Stimulated activated CD4-positive, alpha-beta T cell treated with anti-CD3 and anti-CD28 coated beads, Interleukin-4, amount 100 ng/mL, for 4 hours (primary cell): ENCODE results near the gene ITGA1.

Source experiments
- DNase-seq, 2 experiments: peaks; one replicate each; pipeline ENCODE4 v3.0.0-alpha.2; 2020

ITGA1 gene

GRCh38 chr5:52906343-52906742 lies 118.6 kb downstream of the ITGA1 start:
- DNase-seq, result no peak

DNA sequence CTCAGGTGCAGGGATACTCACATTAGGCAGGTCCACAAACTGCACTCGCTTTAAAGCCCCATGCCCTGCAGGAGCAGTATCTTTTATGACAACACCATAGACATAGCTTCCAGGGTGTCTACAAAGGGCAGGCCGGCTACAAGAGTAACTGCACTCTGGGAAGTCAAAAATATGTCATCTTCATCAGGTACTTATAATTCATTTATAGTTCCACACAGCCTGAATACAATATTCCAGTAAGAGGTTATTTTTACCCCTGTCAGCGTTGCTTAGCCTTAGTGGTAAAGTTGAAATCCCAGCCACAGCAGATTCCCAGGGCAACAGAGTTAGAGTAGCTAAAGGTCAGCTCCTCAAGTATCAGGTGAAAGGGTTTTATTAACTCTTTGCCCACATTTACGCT lies 119.1 kb downstream of the ITGA1 start:
- DNase-seq, result no peak

GRCh38 chr5:52909192-52909591 lies 121.5 kb downstream of the ITGA1 start:
- no peak for DNase-seq

DNA sequence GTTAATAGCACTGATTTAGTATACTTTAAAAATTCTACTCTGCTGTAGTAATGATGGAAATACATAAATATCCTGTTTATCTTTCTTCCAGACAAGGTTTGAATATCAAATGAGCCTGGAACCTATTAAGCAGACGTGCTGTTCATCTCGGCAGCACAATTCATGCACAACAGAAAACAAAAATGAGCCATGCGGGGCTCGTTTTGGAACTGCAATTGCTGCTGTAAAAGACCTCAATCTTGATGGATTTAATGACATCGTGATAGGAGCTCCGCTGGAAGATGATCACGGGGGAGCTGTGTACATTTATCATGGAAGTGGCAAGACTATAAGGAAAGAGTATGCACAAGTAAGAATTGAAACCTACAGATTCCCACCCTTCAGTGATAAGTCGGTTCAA lies 122.4 kb downstream of the ITGA1 start:
- DNase-seq, result no peak

DNA sequence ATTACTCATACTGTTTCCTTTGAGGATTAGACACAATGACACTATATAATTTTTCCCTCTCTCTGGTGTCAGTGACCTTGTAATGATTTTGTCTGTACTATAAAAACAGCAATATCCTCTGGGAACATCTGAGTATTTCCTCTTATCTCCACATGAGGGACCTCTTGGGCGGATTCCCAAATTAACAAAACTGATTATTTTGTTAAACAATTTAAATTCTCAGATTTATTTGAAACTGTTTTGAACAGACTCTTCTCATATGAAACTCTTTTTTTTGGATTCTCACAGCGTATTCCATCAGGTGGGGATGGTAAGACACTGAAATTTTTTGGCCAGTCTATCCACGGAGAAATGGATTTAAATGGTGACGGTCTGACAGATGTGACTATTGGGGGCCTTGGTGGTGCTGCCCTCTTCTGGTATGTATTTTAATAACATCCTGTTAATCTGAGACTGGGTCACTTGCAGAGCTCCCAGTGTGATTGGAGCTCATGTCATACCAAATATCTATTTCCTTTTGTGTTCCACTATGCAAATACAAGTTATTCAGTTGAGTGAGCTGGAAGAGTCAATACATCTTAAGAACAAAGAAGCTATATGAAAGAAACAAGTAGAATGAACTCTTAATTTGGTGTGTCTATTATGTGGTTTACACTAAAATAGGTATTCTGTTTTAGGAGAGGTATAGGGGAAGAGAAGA lies 127.6 kb downstream of the ITGA1 start:
- peak; percentile 5 to 24 for DNase-seq

DNA sequence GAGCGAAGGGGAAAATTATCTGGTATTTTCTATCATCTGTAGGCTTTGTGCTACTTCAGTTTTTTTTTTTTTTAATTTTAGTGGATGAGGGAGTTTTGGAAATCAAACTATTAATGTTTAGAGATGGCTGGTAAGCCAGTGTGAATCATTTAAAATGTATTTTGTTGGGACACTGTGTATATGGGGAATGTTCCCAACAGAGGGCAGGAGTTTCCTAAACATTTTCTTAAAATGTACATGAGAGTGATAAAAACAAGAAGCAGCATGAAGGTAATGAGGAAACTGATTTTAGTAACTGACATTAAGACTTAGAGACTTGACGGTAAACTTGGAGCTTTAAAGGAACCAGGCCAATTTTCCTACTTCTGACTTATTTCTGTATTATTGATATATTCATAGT lies 133.2 kb downstream of the ITGA1 start:
- DNase-seq, result no peak

DNA sequence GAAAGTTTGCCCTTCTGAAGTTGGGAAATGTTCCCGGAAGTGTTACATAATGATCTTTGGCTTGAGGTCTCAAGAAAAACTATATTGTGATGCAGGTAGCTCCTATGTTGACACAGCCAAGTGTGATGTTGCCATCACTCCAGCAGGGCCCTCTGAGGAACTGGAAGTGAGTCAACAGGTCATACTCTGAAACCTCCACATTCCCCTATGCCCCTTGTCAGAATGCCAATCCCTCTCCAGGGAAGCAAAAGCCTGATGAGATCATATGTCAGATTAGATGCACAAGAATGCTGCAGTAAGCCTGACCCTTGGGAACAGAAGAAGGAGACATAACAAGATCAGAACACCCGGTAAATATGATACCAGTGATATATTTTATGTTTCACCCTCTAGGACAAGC lies 134.7 kb downstream of the ITGA1 start:
- DNase-seq, result no peak

GRCh38 chr5:52924456-52924855 lies 136.7 kb downstream of the ITGA1 start:
- no peak for DNase-seq

GRCh38 chr5:52925001-52925400 lies 137.3 kb downstream of the ITGA1 start:
- no peak for DNase-seq

DNA sequence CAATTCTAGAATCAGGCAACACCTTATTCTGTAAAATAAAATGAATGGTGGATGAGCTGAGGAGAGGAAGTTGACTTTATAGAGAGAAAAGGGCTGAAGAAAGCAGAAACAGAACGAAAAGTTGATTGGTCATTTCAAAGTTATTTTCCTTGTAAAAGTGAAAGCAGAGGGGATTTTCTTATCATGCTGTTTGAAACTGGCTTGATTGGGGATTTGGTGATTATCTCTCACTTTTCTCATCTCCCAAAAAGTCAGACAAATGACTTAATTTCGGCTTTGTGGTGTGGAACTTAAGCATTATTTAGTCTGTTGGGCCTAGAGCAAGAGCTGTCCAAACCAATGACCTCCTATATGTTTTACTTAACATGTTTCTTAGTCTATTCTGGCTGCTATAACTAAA lies 141.0 kb downstream of the ITGA1 start:
- DNase-seq, result no peak

GRCh38 chr5:52938226-52938625 lies 150.5 kb downstream of the ITGA1 start:
- DNase-seq, result no peak

DNA sequence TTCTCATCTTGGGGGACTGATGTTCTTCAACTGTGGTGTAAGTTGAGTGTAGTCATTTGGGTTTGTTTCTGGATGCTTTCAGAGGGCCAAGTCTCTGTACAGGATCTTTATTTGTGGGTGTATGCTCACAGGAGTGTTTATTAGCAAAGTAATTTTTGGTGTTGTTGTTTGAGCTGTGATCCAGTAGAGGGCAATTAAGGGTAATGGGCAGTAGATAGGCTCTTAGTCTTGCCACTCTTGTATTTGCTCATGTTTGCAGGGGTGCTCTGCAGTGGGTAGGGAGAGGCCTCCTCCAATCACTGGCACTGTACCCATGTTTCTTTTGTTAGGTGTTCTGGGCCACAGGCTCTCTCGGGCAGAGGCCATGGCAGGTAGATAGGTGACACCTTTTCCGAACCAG lies 155.6 kb downstream of the ITGA1 start:
- DNase-seq, result no peak

DNA sequence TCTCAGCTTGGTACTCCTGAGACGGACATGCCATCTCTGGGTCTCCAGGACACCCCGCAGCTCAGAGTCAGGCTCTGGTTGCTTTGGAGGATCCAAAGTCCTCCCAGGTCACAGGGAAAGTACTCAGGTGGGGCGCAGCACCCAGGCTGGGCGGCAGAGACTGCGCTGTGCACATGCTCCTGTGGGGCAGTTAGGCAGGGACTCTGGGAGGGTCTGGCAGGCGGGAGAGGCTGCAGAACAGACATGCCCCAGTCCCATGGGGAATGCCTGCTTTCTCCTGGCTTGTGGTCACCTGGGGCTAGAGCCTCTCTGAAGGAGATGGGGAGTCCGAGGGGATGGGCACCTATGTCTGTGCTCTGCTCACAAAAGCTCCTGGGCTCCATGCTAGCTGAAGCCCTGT lies 156.1 kb downstream of the ITGA1 start:
- no peak for DNase-seq

DNA sequence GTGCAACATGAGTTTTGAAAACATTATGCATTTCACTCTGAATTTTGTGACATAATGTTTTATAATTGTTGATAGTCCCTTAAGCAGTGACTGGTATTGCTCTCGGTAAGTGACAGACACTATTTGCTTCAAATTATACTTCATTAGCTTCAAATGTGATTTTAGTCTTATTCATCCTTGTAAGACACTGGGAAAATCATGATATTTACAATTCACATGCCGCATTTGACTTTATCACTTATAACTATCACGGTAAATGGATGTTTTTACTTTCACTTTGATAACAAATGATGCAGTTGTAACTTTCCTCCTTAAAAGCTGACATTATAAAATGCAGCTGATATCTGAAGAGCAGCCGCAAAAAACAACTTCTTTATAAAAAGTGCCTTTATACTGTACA lies 157.3 kb downstream of the ITGA1 start:
- no peak for DNase-seq

GRCh38 chr5:52947208-52947607 lies 159.5 kb downstream of the ITGA1 start:
- DNase-seq, result no peak

DNA sequence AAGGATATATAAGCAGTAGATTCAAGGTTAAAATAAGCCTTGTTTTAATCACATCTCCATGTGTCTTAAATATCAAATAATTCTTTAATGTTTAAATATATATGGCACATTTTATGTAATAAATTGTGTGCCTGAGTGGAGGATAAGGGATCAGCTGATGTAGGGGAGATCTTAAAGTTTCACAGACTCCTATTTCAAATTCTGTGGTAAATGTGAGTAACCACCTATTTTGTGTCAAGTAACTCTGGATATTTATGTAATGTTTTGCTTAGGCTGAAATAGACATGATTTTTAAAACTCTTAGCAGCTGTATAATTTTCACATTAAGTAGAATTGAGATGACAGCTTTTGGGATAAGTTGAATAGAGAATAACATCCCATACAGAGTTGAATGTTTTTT lies 160.1 kb downstream of the ITGA1 start:
- DNase-seq, result no peak

DNA sequence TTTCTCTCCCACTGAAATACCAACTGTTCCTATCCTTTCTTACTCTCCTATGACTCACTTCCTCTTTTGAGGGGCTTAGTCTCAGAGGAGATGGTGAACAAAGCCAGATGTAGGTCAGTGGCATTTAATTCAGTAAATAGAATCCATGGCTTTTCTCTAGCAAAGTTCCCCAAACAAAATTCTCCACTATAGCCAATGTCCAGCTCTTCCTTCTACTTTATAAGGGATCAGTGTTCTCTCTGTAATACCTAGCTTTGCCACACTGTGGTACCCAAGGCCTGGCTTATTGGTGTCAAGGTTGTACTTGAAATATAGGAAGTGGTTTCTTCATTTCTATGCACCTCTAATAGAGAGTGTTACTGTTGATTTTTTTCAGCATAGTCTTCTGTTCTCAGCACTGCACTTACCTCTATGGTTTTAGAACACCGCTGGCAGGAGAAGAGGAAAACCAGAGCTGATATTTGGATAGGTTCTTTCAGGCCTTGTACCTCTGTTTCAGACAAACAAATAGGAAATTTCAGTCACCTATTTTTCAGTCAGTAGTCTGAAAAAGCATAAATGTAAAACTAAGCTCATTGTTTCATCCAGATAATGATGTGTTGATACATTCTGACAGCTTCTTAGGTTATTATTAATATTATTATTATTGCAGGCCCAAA lies 160.8 kb downstream of the ITGA1 start:
- peak; percentile 18 to 46 for DNase-seq

GRCh38 chr5:52950686-52951085 lies 163.0 kb downstream of the ITGA1 start:
- DNase-seq, result no peak

DNA sequence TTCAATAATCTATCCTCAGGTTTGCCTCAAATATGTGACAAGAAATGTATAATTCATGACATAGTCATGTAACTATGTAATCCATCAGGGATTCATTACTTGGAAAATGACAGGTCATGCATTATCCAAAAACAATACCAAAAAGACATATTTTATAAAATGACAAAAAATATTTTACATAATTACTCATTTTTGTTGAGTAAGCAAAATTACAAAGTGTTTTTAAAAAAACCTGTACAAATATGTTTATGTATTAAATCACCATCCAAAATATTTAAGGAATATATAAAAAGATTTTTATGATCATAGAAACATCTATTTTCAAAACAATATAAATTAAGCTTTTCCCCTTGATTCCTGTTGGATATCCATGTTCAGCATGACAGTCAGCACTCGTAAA lies 164.8 kb downstream of the ITGA1 start:
- no peak for DNase-seq

DNA sequence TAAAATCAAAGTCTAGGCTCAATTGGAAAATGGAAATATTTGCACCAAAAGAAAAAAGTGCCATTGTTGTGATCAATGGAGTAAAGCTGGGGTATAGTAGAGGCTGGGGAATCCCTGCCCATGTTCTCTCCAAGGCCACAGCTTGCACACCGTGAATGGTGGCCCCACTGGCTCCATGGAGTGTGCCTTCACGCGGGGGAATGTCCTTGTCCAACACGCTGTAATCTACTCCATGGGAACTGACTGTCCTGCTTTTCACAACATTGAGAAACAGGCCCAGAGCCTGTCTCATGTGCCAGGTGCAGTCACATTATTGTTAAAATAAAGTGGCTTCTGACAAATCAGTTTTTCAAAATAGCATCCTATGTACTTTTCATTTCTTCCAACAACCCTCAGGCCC lies 168.3 kb downstream of the ITGA1 start:
- no peak for DNase-seq

GRCh38 chr5:52956915-52957747 lies 169.4 kb downstream of the ITGA1 start:
- no peak for DNase-seq

GRCh38 chr5:52961274-52961681 lies 173.6 kb downstream of the ITGA1 start:
- no peak for DNase-seq

DNA sequence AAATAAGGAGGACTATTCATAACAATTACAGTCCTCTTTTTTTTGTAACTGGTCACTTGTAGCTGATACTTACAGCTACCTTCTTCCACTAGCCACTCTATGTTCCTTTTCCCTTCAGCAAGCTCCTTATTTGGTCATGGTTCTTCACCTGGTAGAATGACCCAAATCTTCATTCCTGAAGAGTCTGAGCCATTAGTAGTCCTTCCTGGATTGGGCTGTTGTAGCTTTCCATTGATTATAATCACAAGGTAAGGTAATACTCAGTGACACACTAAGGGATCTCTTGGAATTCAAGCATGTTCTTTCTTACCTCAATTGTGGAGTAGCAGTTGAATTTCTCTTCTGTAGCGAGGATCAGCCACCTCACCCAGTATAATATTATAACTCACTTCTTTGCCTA lies 175.9 kb downstream of the ITGA1 start:
- no peak for DNase-seq

GRCh38 chr5:52964138-52964537 lies 176.4 kb downstream of the ITGA1 start:
- no peak for DNase-seq
